Erythroblast (primary cell): ENCODE measurements around the gene CMIP.

Source experiments
- GATA1 ChIP-seq: IDR thresholded peaks from 2 replicates; pipeline ENCODE4 v1.6.1; 2011; ENCODE audit warnings: low read depth, mild to moderate bottlenecking, control low read depth, low read length, moderate library complexity
- POLR2A ChIP-seq: IDR thresholded peaks from 2 replicates; pipeline ENCODE4 v1.6.1; 2011; ENCODE audit warnings: mild to moderate bottlenecking, low read length

- TF ChIP-seq POLR2A (no peak), GATA1 (no peak)
These were observed 123.6 kb downstream of the CMIP start for GRCh38 chr16:81567987-81568748.
